Sigmoid colon (tissue), 7 donors: ENCODE measurements around the gene EIF4EBP3. TPM values are rescaled to one million over a fixed set of nuclear protein-coding genes. Genes with fewer than 3 reads are reported as not detected.
"Not testable (repeated sequence)": the region's sequence is repeated elsewhere in the genome, so short reads cannot be mapped to it uniquely, and the experiment has no call there.

Experiments used
- DNase-seq: peaks from one replicate; pipeline ENCODE4 v3.0.0-alpha.2; 2019
- H3K27ac ChIP-seq, 4 donors: fragments of 200-600 bp; sonication (generic); one replicate each; pipeline ENCODE4 v1.5.1; 2016 to 2019; ENCODE audit warnings: mild to moderate bottlenecking in 1 of 4
- H3K27me3 ChIP-seq, 3 donors: fragments of 200-600 bp; sonication (generic); one replicate each; pipeline ENCODE4 v1.5.1; 2019; ENCODE audit warnings: mild to moderate bottlenecking in 1 of 3
- H3K36me3 ChIP-seq, 4 donors: fragments of 200-600 bp; sonication (generic); one replicate each; pipeline ENCODE4 v1.5.1; 2016 to 2019
- H3K4me1 ChIP-seq, 4 donors: fragments of 200-600 bp; sonication (generic); one replicate each; pipeline ENCODE4 v1.5.1; 2017 to 2019
- H3K4me3 ChIP-seq, 4 donors: fragments of 200-600 bp; sonication (generic); one replicate each; pipeline ENCODE4 v1.5.1; 2017 to 2019; ENCODE audit warnings: mild to moderate bottlenecking in 2 of 4, moderate library complexity in 1 of 4
- H3K9me3 ChIP-seq, 4 donors: fragments of 200-600 bp in 3 of 4; sonication (generic) in 3 of 4; one replicate each; pipeline versions ENCODE4 v1.5.1 to v1.6.1; 2013 to 2019
- EP300 ChIP-seq, 4 donors: sonication (generic); formaldehyde crosslinking; IDR thresholded peaks; one replicate each; pipeline ENCODE4 v1.6.1; 2017; ENCODE audit warnings: antibody characterized with exemption in 4 of 4
- POLR2A ChIP-seq, 2 donors: fragments of 450-650 bp; IDR thresholded peaks; one replicate each; pipeline ENCODE4 v1.6.1; 2016; ENCODE audit warnings: antibody characterized with exemption in 2 of 2, mild to moderate bottlenecking in 2 of 2, moderate library complexity in 2 of 2
- POLR2AphosphoS5 ChIP-seq, 4 donors: sonication (generic); formaldehyde crosslinking; IDR thresholded peaks; one replicate each; pipeline ENCODE4 v1.6.1; 2017; ENCODE audit warnings: antibody characterized with exemption in 4 of 4
- WGBS, 2 donors: extraction: QIAGEN DNeasy Blood & Tissue Kit; methylation state at CpG; one replicate each; pipeline ENCODE4 v1.1.7; 2013; 5-methylcytosine and 5-hydroxymethylcytosine counted together
- intact Hi-C: fragments of 100-400 bp; cut with DNase I; formaldehyde crosslinking; loops from one replicate; pipeline ENCODE4 v1.15.1; 2023
- polyA plus RNA-seq, 3 donors: library from polyadenylated mRNA; stranded (reverse); fragments of 200-250 nt; gene quantifications; one replicate each; pipeline ENCODE4 v1.2.3, GENCODE V29; 2013
- total RNA-seq, 4 donors: library from RNA; depleted of rRNA; stranded (reverse); fragments of >200 nt; gene quantifications; one replicate each; pipeline ENCODE4 v1.1.0, GENCODE V29; 2016
- TF ChIP-seq, protein P1 (sequence below), 4 experiments: fragments of 450-650 bp in 3 of 4; fragments of 200-600 bp in 1 of 4; IDR thresholded peaks; one replicate each; pipeline ENCODE4 v1.5.1; 2016 to 2019; ENCODE audit warnings: antibody characterized with exemption in 4 of 4, mild to moderate bottlenecking in 3 of 4, moderate library complexity in 2 of 4
- donor health status: healthy with polysubstance abuse.
- donor health status: Bipolar disorder and iron deficiency.
- donor health status: healthy.

The EIF4EBP3 gene
- total and polyA plus RNA-seq, 7 donors: 6.5 to 60.7 (median 21.0) TPM

DNA sequence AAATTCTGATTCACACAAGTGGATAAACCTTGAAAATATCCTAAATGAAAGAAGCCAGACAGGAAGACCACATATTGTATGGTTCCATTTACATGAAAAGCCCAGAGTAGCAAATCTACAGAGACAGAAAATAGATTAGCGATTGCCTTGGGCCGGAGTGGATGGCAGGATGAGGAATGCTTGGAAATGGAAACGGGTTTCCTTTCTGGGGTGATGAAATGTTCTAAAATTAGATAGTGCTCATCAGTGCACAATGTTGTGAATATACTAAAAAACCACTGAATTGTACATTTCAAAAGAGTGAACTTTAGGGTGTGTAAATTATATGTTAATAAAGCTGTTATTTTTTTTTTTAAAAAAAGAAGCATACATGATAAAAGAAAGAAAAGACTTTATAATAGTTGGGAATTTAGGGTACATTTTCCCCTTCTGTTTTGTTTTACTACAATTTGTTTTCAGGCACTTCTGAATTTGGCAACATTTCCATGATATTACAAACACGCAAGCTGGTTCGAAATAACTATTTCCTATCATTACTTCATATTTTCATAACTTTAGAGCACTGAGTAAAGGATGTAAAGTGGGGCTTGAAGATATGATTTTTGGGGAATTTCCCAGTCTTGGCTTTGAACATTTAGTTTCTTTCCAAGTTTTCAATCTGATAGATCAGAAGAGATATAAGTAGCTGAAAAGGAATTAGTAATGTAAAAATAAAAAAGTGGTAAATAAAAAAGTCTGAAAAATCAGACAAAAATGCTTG lies 41.0 kb downstream of the EIF4EBP3 start:
- peak overlapping the region in 3 of 4 donors; percentile 20 to 29 (median 25) for H3K27ac ChIP-seq
- H3K9me3 ChIP-seq: peaks cover 0 to under 1% (median 0%) of the 10 kb centered on the region in 4 donors
- WGBS, 2 donors: 73 to 80% methylated on average over 5 of the region's 5 CpGs
- DNase-seq: no peak
- no peak overlapping the region for H3K4me3 ChIP-seq
- no peaks in the 10 kb centered on the region for H3K36me3 ChIP-seq
- TF ChIP-seq POLR2AphosphoS5 (IDR thresholded peaks at IDR 0.05) (no peak), POLR2A (IDR thresholded peaks at IDR 0.05) (no peak), EP300 (IDR thresholded peaks at IDR 0.05) (no peak)
- TF ChIP-seq, protein P1, sequence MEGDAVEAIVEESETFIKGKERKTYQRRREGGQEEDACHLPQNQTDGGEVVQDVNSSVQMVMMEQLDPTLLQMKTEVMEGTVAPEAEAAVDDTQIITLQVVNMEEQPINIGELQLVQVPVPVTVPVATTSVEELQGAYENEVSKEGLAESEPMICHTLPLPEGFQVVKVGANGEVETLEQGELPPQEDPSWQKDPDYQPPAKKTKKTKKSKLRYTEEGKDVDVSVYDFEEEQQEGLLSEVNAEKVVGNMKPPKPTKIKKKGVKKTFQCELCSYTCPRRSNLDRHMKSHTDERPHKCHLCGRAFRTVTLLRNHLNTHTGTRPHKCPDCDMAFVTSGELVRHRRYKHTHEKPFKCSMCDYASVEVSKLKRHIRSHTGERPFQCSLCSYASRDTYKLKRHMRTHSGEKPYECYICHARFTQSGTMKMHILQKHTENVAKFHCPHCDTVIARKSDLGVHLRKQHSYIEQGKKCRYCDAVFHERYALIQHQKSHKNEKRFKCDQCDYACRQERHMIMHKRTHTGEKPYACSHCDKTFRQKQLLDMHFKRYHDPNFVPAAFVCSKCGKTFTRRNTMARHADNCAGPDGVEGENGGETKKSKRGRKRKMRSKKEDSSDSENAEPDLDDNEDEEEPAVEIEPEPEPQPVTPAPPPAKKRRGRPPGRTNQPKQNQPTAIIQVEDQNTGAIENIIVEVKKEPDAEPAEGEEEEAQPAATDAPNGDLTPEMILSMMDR (IDR thresholded peaks at IDR 0.05): no peak
- H3K27me3 ChIP-seq: no peaks in the 10 kb centered on the region
- no peaks in the 10 kb centered on the region for H3K4me1 ChIP-seq
- intact Hi-C loops: no loop called here

DNA sequence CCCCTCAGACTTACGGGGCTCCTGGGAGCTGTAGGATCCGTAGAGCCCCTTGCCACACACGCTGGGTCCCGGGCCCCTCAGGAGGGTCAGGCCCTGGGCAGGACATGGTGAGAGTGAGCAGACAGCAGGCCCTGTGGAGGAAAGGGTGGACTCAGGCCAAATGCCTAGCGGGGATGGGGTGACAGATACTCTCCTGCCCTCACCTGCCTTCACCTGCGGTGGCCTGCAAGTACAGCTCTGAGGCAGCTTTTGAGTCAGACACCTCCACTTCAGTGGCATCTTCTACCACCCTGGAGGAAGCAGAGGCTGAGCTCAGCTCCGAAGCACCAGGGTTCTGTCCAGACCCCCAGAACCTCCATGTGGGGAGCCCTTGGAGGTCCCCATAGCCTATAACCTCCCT lies 43.4 kb downstream of the EIF4EBP3 start:
- Histone ChIP-seq H3K27ac (peak overlapping the region in 1 of 4 donors; percentile 40), H3K4me3 (no peak overlapping the region), H3K9me3 (no peaks in the 10 kb centered on the region), H3K27me3 (no peaks in the 10 kb centered on the region), H3K4me1 (no peaks in the 10 kb centered on the region), H3K36me3 (no peaks in the 10 kb centered on the region)
- 94 to 95% methylated on average over 7 of the region's 7 CpGs for WGBS, 2 donors
- DNase-seq: no peak
- no peak for TF ChIP-seq POLR2A (IDR thresholded peaks at IDR 0.05)
- no peak for TF ChIP-seq EP300 (IDR thresholded peaks at IDR 0.05)
- no peak for TF ChIP-seq POLR2AphosphoS5 (IDR thresholded peaks at IDR 0.05)
- TF ChIP-seq, protein P1 (IDR thresholded peaks at IDR 0.05): no peak
- intact Hi-C loops: no loop called here

DNA sequence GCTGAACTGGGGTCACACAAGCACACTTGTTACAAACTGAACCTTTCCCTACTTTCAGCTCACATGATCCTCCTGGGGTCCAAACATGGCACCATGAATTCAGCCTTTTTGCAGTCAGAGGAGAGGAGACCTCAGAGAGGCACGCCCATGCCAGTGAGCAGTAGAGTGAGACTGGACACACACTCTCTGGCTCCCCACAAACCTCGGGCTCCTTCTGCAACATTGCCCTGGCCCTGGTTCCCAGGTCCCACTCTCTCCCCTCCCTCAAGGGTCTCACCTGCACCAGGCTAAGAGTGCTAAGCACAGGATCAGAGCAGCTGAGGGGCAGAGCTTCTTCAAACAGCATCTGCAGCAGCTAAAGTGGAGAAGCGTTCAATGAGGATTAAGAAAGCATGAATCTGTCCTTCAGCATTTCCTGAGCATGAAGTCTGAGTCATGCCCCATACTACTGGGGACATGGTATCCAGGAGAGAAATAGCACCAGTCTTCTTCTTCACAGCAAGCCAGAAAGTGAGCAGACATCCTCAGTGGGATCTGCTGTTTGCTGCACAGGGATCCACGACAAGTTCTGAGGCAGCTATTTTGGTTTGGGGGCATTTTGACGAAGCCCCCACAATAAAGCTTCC lies 44.4 kb downstream of the EIF4EBP3 start:
- peak overlapping the region in 1 of 4 donors; percentile 40 for H3K27ac ChIP-seq

DNA sequence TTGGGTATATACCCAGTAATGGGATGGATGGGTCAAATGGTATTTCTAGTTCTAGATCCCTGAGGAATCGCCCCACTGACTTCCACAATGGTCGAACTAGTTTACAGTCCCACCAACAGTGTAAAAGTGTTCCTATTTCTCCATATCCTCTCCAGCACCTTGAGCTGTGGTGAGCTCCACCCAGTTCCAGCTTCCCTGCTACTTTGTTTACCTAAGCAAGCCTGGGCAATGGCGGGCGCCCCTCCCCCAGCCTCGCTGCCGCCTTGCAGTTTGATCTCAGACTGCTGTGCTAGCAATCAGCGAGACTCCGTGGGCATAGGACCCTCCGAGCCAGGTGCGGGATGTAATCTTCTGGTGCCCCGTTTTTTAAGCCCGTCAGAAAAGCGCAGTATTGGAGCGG lies 45.6 kb downstream of the EIF4EBP3 start:
- 32 to 47% methylated on average over 12 to 13 of the region's 14 CpGs for WGBS, 2 donors
- H3K4me3 ChIP-seq, H3K27ac ChIP-seq, H3K4me1 ChIP-seq, intact Hi-C loops, H3K9me3 ChIP-seq, DNase-seq, H3K36me3 ChIP-seq, H3K27me3 ChIP-seq: not testable (repeated sequence)

More for the DNA sequence above, 44.4 kb downstream of the EIF4EBP3 start:
- H3K36me3 ChIP-seq: no peaks in the 10 kb centered on the region
- intact Hi-C loops: no loop called here
- no peaks in the 10 kb centered on the region for H3K9me3 ChIP-seq
- DNase-seq: no peak
- TF ChIP-seq POLR2AphosphoS5 (IDR thresholded peaks at IDR 0.05) (no peak), EP300 (IDR thresholded peaks at IDR 0.05) (no peak), POLR2A (IDR thresholded peaks at IDR 0.05) (no peak)
- TF ChIP-seq, protein P1 (IDR thresholded peaks at IDR 0.05): no peak
- no peaks in the 10 kb centered on the region for H3K4me1 ChIP-seq
- peak overlapping the region in 1 of 4 donors; percentile 12 for H3K4me3 ChIP-seq
- no peaks in the 10 kb centered on the region for H3K27me3 ChIP-seq
- WGBS, 2 donors: 82% methylated on average over 5 of the region's 5 CpGs

DNA sequence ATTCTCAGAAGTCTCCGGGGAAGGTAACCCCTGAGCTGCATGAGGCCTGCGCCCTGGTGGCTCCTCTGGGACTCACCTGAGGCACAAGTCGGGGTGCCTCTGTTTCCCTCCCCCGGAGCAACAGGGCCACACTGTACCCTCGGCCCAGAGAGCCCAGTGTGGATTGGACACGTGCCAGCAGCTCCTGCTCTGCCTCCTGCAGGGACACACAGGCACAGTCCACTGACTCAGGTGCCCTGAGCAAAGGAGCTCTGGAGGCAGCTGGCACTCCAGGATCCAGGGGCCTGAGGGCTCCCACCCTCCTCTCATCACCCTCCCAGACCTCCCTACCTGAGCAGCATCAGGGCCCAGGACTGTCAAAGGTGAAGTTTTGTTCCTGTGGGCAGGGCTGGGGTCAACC lies 46.7 kb downstream of the EIF4EBP3 start:
- Histone ChIP-seq H3K27me3 (no peaks in the 10 kb centered on the region), H3K36me3 (no peaks in the 10 kb centered on the region), H3K27ac (peak overlapping the region in 1 of 4 donors; percentile 30), H3K9me3 (no peaks in the 10 kb centered on the region), H3K4me3 (no peak overlapping the region), H3K4me1 (no peaks in the 10 kb centered on the region)
- 75 to 84% methylated on average over 6 of the region's 6 CpGs for WGBS, 2 donors
- intact Hi-C loops: no loop called here
- TF ChIP-seq, protein P1 (IDR thresholded peaks at IDR 0.05): no peak
- TF ChIP-seq EP300 (IDR thresholded peaks at IDR 0.05): no peak
- TF ChIP-seq POLR2AphosphoS5 (IDR thresholded peaks at IDR 0.05): no peak
- TF ChIP-seq POLR2A (IDR thresholded peaks at IDR 0.05): no peak
- DNase-seq: no peak
